Upper lobe of left lung (tissue), 6 donors: ENCODE results near the gene RSPO1. TPM values are rescaled to one million over a fixed set of nuclear protein-coding genes. Genes with fewer than 3 reads are reported as not detected.

ENCODE experiments used
- ATAC-seq, 2 donors: fragments of 200-7000 bp; cut with Tn5 transposase; one replicate each; pipeline ENCODE4 v1.9.1; 2022; ENCODE audit warnings: mild to moderate bottlenecking in 2 of 2, moderate library complexity in 2 of 2; ENCODE audit not compliant: low FRiP score in 2 of 2
- DNase-seq, 2 donors: peaks; one replicate each; pipeline ENCODE4 v3.0.0-alpha.2; 2019 to 2020
- H3K27ac ChIP-seq, 4 donors: fragments of 200-600 bp; sonication (generic); one replicate each; pipeline ENCODE4 v1.5.1; 2016 to 2019
- H3K27me3 ChIP-seq, 4 donors: fragments of 200-600 bp; sonication (generic); one replicate each; pipeline ENCODE4 v1.5.1; 2017 to 2019
- H3K36me3 ChIP-seq, 4 donors: fragments of 200-600 bp; sonication (generic); one replicate each; pipeline ENCODE4 v1.5.1; 2016 to 2019
- H3K4me1 ChIP-seq, 4 donors: fragments of 200-600 bp; sonication (generic); one replicate each; pipeline ENCODE4 v1.5.1; 2018 to 2019
- H3K4me3 ChIP-seq, 4 donors: fragments of 200-600 bp; sonication (generic); one replicate each; pipeline ENCODE4 v1.5.1; 2017 to 2019; ENCODE audit warnings: mild to moderate bottlenecking in 2 of 4, moderate library complexity in 1 of 4
- H3K9me3 ChIP-seq, 4 donors: fragments of 200-600 bp; sonication (generic); one replicate each; pipeline ENCODE4 v1.5.1; 2018 to 2019
- CTCF ChIP-seq, 6 experiments: fragments of 450-650 bp in 4 of 6; fragments of 200-600 bp in 2 of 6; sonication (generic) in 2 of 6; IDR thresholded peaks; one replicate each; pipeline ENCODE4 v1.5.1; 2016 to 2019; ENCODE audit warnings: antibody characterized with exemption in 6 of 6
- EP300 ChIP-seq, 4 donors: sonication (generic); formaldehyde crosslinking; IDR thresholded peaks; one replicate each; pipeline ENCODE4 v1.5.1; 2017; ENCODE audit warnings: antibody characterized with exemption in 4 of 4, control low read depth in 2 of 4
- POLR2A ChIP-seq, 4 donors: fragments of 450-650 bp; IDR thresholded peaks; one replicate each; pipeline ENCODE4 v1.5.1; 2016 to 2017; ENCODE audit warnings: antibody characterized with exemption in 4 of 4, mild to moderate bottlenecking in 2 of 4
- POLR2AphosphoS5 ChIP-seq, 2 donors: sonication (generic); formaldehyde crosslinking; IDR thresholded peaks; one replicate each; pipeline ENCODE4 v1.5.1; 2017; ENCODE audit warnings: antibody characterized with exemption in 2 of 2
- WGBS, 2 donors: methylation state at CpG; one replicate each; pipeline ENCODE4 v1.1.5; 2017 to 2018; 5-methylcytosine and 5-hydroxymethylcytosine counted together
- total RNA-seq, 6 donors: library from RNA; depleted of rRNA in 4 of 6; stranded (reverse); fragments of >200 nt in 4 of 6; gene quantifications; one replicate each; pipeline versions ENCODE4 v1.1.0 to v1.2.1, GENCODE V29; 2016 to 2021
- donor health status: DM: no; HTN: no; CAD: no; lungs with moderate emphysema.
- donor health status: DM: no; HTN: yes; CAD: no; lungs with severe emphysema.

RSPO1 gene
- total RNA-seq, 6 donors from 2014 or later, result 0.98 to 5.4 (median 3.5) TPM

- TF ChIP-seq POLR2A (IDR thresholded peaks at IDR 0.05) (no peak), EP300 (IDR thresholded peaks at IDR 0.05) (no peak), CTCF (IDR thresholded peaks at IDR 0.05) (no peak), POLR2AphosphoS5 (IDR thresholded peaks at IDR 0.05) (no peak)
- 67 to 68% methylated on average over 6 of the region's 6 CpGs for WGBS, 2 donors
- DNase-seq (no peak), ATAC-seq (no peak)
- Histone ChIP-seq H3K4me3 (no peak overlapping the region), H3K9me3 (peaks cover 0 to under 1% (median 0%) of the 10 kb centered on the region in 4 donors), H3K27ac (no peak overlapping the region), H3K27me3 (peaks cover 0 to 31% (median 21%) of the 10 kb centered on the region in 4 donors), H3K36me3 (no peaks in the 10 kb centered on the region), H3K4me1 (peaks cover 9 to 15% (median 12%) of the 10 kb centered on the region in 4 donors)
These were observed 1.7 kb upstream of the RSPO1 start for GRCh38 chr1:37636435-37636834.

DNA sequence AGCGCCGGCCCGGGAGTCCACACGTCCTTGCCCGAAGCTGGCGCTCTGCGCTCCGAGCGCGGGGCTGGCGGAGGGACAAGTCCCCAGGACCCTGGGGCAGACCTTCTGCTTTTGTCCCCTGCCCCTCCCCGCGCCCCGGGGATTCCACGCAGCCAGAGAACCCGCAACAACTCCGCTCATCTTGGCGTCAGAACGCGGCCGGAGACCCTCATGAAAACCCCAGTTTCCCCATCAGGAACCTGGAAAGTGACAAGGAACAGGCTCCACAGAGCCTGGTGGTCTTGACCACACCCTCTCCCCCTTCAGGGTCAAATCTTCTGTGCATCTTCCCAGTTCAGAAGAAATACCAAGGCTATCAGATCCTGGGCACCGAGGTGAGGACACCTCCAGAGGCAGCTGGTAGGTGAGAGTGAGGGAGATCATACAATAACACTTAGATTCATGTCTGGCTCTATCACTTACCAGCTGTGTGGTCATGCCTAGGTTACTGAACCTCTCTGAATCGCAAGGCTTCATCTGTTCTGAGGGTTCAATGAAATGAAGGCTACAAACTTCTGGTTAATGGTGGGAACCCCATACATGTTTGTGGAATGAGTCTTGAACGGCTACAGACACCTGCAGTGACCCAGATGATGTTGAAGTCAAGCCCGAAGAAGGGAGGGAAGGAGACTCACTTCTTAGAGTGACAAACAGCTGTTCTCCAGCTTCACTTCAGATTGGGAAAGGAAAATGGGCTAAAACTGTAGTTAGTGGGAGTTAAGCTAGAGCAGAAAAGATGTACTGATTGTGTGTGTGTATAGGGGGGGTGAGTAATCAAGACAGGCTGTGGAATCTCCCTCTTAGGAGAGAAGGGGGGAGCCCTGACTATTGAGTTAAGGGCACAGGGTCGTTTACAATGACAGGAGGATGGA lies 555 bp upstream of the RSPO1 start:
- 15 to 25% methylated on average over 4 to 15 of the region's 26 CpGs for WGBS, 2 donors
- TF ChIP-seq POLR2AphosphoS5 (IDR thresholded peaks at IDR 0.05), result no peak
- TF ChIP-seq EP300 (IDR thresholded peaks at IDR 0.05), result no peak
- TF ChIP-seq CTCF (IDR thresholded peaks at IDR 0.05), result no peak
- no peak for TF ChIP-seq POLR2A (IDR thresholded peaks at IDR 0.05)
- DNase-seq, result no peak
- Histone ChIP-seq H3K4me1 (peaks cover 9 to 15% (median 12%) of the 10 kb centered on the region in 4 donors), H3K27me3 (peaks cover 0 to 32% (median 23%) of the 10 kb centered on the region in 4 donors), H3K4me3 (peak overlapping the region in 3 of 4 donors; percentile 30 to 45 (median 45)), H3K9me3 (no peaks in the 10 kb centered on the region), H3K36me3 (no peaks in the 10 kb centered on the region), H3K27ac (peak overlapping the region in 1 of 4 donors; percentile 57)
- ATAC-seq, result no peak

GRCh38 chr1:37633938-37634243 lies 801 bp downstream of the RSPO1 start:
- H3K9me3 ChIP-seq, result no peaks in the 10 kb centered on the region
- peak in 1 of 2 donors; percentile 58 for DNase-seq
- 4% methylated on average over 20 of the region's 20 CpGs; no CpG with 5 or more reads in 1 of the 2 donors for WGBS, 2 donors
- peaks cover 9 to 15% (median 12%) of the 10 kb centered on the region in 4 donors for H3K4me1 ChIP-seq
- peak overlapping the region; percentile 10 to 45 (median 38) for H3K4me3 ChIP-seq
- no peak for TF ChIP-seq EP300 (IDR thresholded peaks at IDR 0.05)
- TF ChIP-seq POLR2AphosphoS5 (IDR thresholded peaks at IDR 0.05), result no peak
- TF ChIP-seq CTCF (IDR thresholded peaks at IDR 0.05), result no peak
- no peak for TF ChIP-seq POLR2A (IDR thresholded peaks at IDR 0.05)
- peaks cover 0 to 33% (median 23%) of the 10 kb centered on the region in 4 donors for H3K27me3 ChIP-seq
- H3K27ac ChIP-seq, result no peak overlapping the region
- no peaks in the 10 kb centered on the region for H3K36me3 ChIP-seq
- ATAC-seq, result no peak

GRCh38 chr1:37633040-37633937 lies 1.4 kb downstream of the RSPO1 start:
- Histone ChIP-seq H3K27ac (no peak overlapping the region), H3K9me3 (no peaks in the 10 kb centered on the region), H3K4me1 (peaks cover 9 to 15% (median 12%) of the 10 kb centered on the region in 4 donors), H3K27me3 (peaks cover 0 to 33% (median 23%) of the 10 kb centered on the region in 4 donors), H3K4me3 (peak overlapping the region in 3 of 4 donors; percentile 30 to 45 (median 45)), H3K36me3 (no peaks in the 10 kb centered on the region)
- WGBS, 2 donors, result 6 to 10% methylated on average over 16 to 27 of the region's 31 CpGs
- TF ChIP-seq POLR2A (IDR thresholded peaks at IDR 0.05) (no peak), EP300 (IDR thresholded peaks at IDR 0.05) (no peak), POLR2AphosphoS5 (IDR thresholded peaks at IDR 0.05) (no peak), CTCF (IDR thresholded peaks at IDR 0.05) (no peak)
- no peak for ATAC-seq
- DNase-seq, result peak in 1 of 2 donors; percentile 58
